OCI-LY7 (cell line): ENCODE results near the gene MON2. TPM values are rescaled to one million over a fixed set of nuclear protein-coding genes. Genes with fewer than 3 reads are reported as not detected.

Experiments
- BruUV-seq: library from RNA; stranded (reverse); fragments of 400-500 nt; replicated peaks from 2 replicates; lab custom pipeline; 2021; lab: Mats Ljungman, UMichigan
- CTCF ChIA-PET: fragments of 300-600 bp; sonication (Branson Sonifier 250); formaldehyde crosslinking; loops from one replicate; lab custom pipeline; 2022; ENCODE audit warnings: antibody characterized with exemption; ENCODE audit not compliant: unreplicated experiment; lab: Charles Lee
- POLR2A ChIA-PET: fragments of 300-600 bp; sonication (Branson Sonifier 250); formaldehyde crosslinking; loops from one replicate; lab custom pipeline; 2022; ENCODE audit warnings: antibody characterized with exemption; lab: Charles Lee
- DNase-seq: peaks from one replicate; pipeline ENCODE4 v3.0.0-alpha.2; 2015; ENCODE audit warnings: low spot score
- H2AFZ ChIP-seq: fragments of 200-600 bp; sonication (generic), shearing (Covaris generic); 2 replicates; pipeline ENCODE4 v1.6.1; 2014; ENCODE audit warnings: mild to moderate bottlenecking, antibody characterized with exemption, low read length, moderate library complexity
- H3K27ac ChIP-seq: fragments of 200-600 bp; sonication (generic); 2 replicates; pipeline ENCODE4 v1.5.1; 2014; ENCODE audit warnings: mixed run types, low read depth, mild to moderate bottlenecking, moderate library complexity, low read length, inconsistent platforms; ENCODE audit not compliant: poor library complexity, severe bottlenecking
- H3K36me3 ChIP-seq: fragments of 200-600 bp; sonication (generic); 2 replicates; pipeline ENCODE4 v1.6.1; 2014; ENCODE audit warnings: mild to moderate bottlenecking, antibody characterized with exemption, low read length, moderate library complexity, mixed read lengths; ENCODE audit not compliant: insufficient read depth
- H3K4me1 ChIP-seq: fragments of 200-600 bp; sonication (generic); 2 replicates; pipeline ENCODE4 v1.5.1; 2014; ENCODE audit warnings: mild to moderate bottlenecking, low read length; ENCODE audit not compliant: insufficient read depth, poor library complexity, severe bottlenecking
- H3K4me2 ChIP-seq: fragments of 200-600 bp; sonication (generic); 2 replicates; pipeline ENCODE4 v1.6.1; 2014; ENCODE audit warnings: mild to moderate bottlenecking, low read length
- H3K4me3 ChIP-seq: fragments of 200-600 bp; sonication (generic); 2 replicates; pipeline ENCODE4 v1.5.1; 2014; ENCODE audit warnings: mild to moderate bottlenecking, low read depth, low read length; ENCODE audit not compliant: poor library complexity, severe bottlenecking
- H3K79me2 ChIP-seq: fragments of 200-600 bp; sonication (generic); 2 replicates; pipeline ENCODE4 v1.6.1; 2016; ENCODE audit warnings: low read depth, mild to moderate bottlenecking, low read length, moderate library complexity, mixed read lengths; ENCODE audit not compliant: insufficient read depth
- H3K9me2 ChIP-seq: fragments of 200-600 bp; sonication (generic); 2 replicates; pipeline ENCODE4 v1.6.1; 2016; ENCODE audit warnings: mild to moderate bottlenecking, low read length, mixed read lengths; ENCODE audit not compliant: insufficient read depth
- H3K9me3 ChIP-seq: fragments of 200-600 bp; sonication (generic); 2 replicates; pipeline ENCODE4 v1.6.1; 2014; ENCODE audit warnings: mild to moderate bottlenecking, mixed run types, low read length, mixed read lengths
- H4K20me1 ChIP-seq: fragments of 200-600 bp; sonication (generic); 2 replicates; pipeline ENCODE4 v1.6.1; 2014; ENCODE audit warnings: mild to moderate bottlenecking, antibody characterized with exemption, low read length, moderate library complexity, mixed read lengths; ENCODE audit not compliant: insufficient read depth
- EZH2phosphoT487 ChIP-seq: fragments of 200-600 bp; sonication (generic); IDR thresholded peaks from 2 replicates; pipeline ENCODE4 v1.6.1; 2018; ENCODE audit warnings: low read depth, borderline replicate concordance, mild to moderate bottlenecking, mixed run types, antibody characterized with exemption, low read length, moderate library complexity, mixed read lengths
- intact Hi-C: fragments of 100-400 bp; cut with micrococcal nuclease; formaldehyde crosslinking; loops from one replicate; pipeline ENCODE4 v1.10.0; 2022; ENCODE audit not compliant: unreplicated experiment
- total RNA-seq, 2 experiments: library from RNA; depleted of rRNA in 1 of 2; stranded (reverse); fragments of >200 nt in 1 of 2; shearing (Covaris generic) in 1 of 2; gene quantifications; 2 replicates each; pipeline ENCODE4 v1.2.3, GENCODE V29; 2014 to 2022
- TF ChIP-seq, protein P1 (sequence below): fragments of 200-600 bp; sonication (generic); conservative IDR thresholded peaks from 2 replicates; pipeline ENCODE4 v1.5.1; 2014; ENCODE audit warnings: mild to moderate bottlenecking, antibody characterized with exemption, low read length, moderate library complexity, mixed read lengths

MON2 gene
- total RNA-seq, 2 experiments from 2014 or later, result 31.6 to 54.7 TPM

DNA sequence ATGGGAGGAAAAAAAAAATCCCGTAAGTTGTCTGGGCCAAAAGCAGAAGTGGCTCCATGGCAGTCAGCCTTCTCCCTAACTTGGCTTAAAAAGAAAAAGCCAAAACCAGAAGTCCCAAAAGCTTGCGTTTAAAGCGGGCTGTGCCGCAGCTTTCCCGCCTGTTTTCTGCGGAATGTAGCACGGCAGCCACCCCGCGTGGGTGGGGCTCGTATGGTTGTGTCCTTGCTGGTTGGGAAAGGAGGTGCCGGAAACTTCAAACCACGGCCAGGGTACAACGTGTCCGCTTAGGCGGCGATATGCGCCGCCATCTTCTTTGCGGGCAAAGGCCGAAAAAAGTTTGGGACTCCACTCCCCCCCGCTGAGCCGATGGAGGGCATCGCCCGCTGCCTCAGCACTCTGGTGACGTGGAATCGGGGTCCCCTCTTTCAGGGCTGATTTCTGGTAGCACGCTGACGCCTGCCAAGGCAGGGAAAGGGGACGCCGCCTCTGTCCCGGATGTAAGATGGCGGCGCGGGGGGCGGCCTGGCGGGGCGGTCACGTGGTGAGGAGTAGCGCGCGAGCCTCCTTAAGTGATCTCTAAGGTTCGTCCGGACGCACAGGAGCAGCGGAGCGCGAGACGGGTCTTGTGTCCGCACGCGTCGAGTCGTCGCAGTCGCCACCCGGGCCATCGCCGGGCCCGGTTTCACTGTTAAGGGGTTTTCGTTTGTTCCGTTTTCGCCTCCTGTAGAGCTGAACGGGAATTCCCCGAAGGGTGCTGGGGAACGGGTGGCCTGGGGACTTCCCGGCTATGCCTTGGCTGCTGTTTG is 135.8 kb downstream of the MON2 start:
- Histone ChIP-seq H3K36me3 (peaks cover 10% of the 10 kb centered on the region), H3K4me3 (peak overlapping the region; percentile 88), H3K9me2 (no peaks in the 10 kb centered on the region), H3K9me3 (no peaks in the 10 kb centered on the region), H3K4me1 (peaks cover 31% of the 10 kb centered on the region), H2AFZ (peak overlapping the region; percentile 88), H3K27ac (peak overlapping the region; percentile 97), H3K4me2 (peak overlapping the region; percentile 85), H3K79me2 (peaks cover 23% of the 10 kb centered on the region), H4K20me1 (peaks cover 21% of the 10 kb centered on the region)
- ChIA-PET POLR2A (interaction anchor here (0.6 to 3.3 kb wide), 10 partner anchors 9 to 335 kb away, joined by 3 to 22 read pairs (median 4); partner anchors contain the start of gene MON2), CTCF (no interaction called here)
- BruUV-seq, result no TSS peak
- TF ChIP-seq, protein P1, sequence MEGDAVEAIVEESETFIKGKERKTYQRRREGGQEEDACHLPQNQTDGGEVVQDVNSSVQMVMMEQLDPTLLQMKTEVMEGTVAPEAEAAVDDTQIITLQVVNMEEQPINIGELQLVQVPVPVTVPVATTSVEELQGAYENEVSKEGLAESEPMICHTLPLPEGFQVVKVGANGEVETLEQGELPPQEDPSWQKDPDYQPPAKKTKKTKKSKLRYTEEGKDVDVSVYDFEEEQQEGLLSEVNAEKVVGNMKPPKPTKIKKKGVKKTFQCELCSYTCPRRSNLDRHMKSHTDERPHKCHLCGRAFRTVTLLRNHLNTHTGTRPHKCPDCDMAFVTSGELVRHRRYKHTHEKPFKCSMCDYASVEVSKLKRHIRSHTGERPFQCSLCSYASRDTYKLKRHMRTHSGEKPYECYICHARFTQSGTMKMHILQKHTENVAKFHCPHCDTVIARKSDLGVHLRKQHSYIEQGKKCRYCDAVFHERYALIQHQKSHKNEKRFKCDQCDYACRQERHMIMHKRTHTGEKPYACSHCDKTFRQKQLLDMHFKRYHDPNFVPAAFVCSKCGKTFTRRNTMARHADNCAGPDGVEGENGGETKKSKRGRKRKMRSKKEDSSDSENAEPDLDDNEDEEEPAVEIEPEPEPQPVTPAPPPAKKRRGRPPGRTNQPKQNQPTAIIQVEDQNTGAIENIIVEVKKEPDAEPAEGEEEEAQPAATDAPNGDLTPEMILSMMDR, result no peak
- no peak for TF ChIP-seq EZH2phosphoT487
- DNase-seq, result peak; percentile 94
- intact Hi-C loops, result loop anchor here (1.0 to 10.0 kb wide), 4 partner anchors 138 to 1075 kb away; partner anchors contain the start of genes MON2 and USP15

DNA sequence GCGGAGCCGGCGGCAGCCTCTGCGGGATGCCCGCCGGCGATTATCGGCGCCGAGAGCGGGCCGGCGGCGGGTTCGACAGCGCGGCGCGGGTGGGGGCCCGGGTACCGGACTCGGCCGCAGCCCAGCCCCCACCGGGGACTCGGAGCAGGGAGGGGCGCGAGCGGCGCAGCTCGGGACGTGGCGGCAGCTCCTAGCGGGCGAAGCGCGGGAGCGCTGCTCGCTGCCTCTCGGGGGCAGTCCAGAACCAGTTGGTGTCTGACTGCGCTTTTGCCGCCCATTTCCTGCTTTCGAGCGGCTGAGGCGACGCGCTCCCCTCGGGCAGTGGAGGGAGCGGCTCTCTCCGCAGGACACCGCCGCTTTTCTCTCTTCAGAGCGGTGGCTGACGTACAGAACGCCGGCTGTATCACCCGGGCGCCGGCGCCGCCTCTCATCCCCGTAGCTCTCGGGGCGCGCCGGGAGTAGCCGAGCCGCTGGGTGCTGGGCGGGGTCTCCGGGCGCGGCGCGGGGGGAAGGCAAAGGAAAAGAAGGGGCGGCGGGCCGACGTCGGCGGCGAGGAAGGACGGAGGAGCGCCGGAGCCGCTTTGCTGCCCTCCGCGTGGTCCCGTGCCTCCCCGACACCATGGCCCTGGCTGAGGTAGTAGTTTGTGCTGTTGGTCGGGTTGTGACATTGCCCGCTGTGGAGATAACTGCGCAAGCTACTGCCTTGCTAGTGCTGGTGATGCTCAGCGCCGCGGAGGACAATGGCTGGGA is 136.6 kb downstream of the MON2 start:
- H3K79me2 ChIP-seq, result peaks cover 23% of the 10 kb centered on the region
- H3K27ac ChIP-seq, result peak overlapping the region; percentile 97
- peak overlapping the region; percentile 88 for H3K4me3 ChIP-seq
- peak overlapping the region; percentile 88 for H2AFZ ChIP-seq
- no peaks in the 10 kb centered on the region for H3K9me2 ChIP-seq
- TF ChIP-seq, protein P1, result peak; percentile 54; the same call in 1 of the 2 replicates
- no peak for TF ChIP-seq EZH2phosphoT487
- peak; percentile 94 for DNase-seq
- H3K36me3 ChIP-seq, result peaks cover 10% of the 10 kb centered on the region
- H3K4me1 ChIP-seq, result peaks cover 31% of the 10 kb centered on the region
- no TSS peak for BruUV-seq
- ChIA-PET POLR2A (interaction anchor here (0.6 to 3.3 kb wide), 9 partner anchors 10 to 328 kb away, joined by 3 to 22 read pairs (median 4); partner anchors contain the start of gene MON2), CTCF (interaction anchor here (0.6 to 1.0 kb wide), 2 partner anchors 12 to 23 kb away, joined by 4 to 5 read pairs; no protein-coding TSS in a partner anchor)
- peak overlapping the region; percentile 85 for H3K4me2 ChIP-seq
- intact Hi-C loops, result loop anchor here (5.0 to 10.0 kb wide), 3 partner anchors 138 to 1076 kb away; partner anchors contain the start of gene MON2
- H4K20me1 ChIP-seq, result peaks cover 21% of the 10 kb centered on the region
- H3K9me3 ChIP-seq, result no peaks in the 10 kb centered on the region
